ENCODE data around the gene USP15.
"Not testable (repeated sequence)": the region's sequence is repeated elsewhere in the genome, so short reads cannot be mapped to it uniquely, and the experiment has no call there.

USP15 gene

DNA sequence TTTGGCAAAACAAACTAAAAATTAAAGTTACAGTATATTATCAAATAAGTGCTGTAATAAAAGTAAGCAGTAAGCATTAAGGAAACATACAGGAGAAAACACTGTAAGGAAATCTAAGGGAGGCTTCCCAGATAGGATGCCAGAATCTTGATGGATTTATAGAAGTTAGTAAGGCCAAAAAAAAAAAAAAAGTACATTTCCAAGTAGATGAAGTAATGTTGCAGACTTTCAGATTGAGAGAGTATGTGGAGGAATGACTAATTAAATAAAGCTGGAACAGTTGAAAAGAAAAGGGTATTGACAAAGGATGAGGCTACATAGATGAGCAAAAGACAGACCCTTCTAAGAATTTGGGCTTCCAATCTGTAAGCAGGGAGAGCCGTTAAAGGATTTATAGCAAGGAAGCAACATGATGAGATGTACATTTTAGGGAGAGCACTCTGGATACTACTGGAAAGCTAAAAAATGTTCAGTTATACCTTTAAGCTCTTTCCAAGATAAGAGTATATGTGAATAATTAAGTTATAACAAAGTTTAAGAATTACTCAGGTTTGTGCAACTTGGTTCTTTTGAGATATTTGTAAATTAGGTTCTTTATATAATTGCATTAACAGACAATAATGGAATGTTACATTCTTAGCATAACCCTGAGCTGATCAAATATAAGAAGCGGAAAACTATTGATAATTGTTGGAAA is 119.0 kb downstream of the USP15 start:
- DNase-seq, result no peak

DNA sequence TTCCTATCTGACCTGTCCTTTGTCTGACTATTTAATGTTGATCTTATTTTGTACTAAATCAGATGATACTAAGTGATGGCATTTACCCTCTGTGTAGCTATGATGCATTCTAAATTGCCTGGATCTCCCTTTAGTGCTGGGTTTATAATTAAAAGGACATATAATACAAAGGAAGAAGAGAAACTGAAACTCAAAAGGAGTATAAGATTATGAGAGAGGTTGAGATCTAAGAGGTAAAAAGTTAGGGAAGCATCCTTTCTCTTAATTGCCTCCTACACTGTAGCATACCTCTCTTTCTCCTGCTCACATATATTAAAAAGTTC is 119.5 kb downstream of the USP15 start:
- DNase-seq, result no peak

GRCh38 chr12:62382526-62382925 is 122.3 kb downstream of the USP15 start:
- DNase-seq, result no peak

DNA sequence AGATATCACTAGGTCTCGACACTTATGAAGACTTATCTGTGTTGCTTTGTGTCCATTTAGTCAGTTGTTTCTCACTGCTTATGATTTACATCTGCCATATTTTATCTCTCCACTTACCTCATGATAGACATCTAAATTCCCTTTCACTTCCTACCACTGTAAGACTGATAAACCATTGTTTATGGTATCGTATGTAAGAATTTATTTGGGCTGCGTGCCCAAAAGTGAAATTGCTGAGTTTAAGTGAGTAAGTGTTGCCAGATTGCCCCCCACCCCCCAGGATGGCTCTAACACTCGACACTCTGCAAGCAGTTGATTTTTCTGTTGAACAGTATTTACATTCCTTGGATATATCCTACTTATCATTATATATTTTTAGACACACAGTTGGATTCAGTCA is 136.5 kb downstream of the USP15 start:
- no peak for DNase-seq

DNA sequence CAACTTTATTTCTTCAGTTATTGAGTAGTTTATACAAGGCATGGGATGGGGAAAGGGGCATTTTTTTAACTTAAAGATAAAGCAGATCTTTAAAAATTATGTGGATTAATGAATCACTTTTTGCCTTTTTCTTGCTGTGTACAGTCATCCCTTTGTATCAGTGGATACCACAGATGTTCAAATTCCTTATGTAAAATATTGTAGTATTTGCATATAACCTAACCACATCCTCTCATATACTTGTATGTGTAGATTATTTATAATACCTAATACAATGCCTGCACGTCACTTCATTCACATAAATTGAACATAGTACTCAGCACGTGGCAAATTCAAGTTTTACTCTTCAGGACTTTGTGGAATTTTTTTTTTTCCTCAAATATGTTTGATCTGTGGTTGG is 139.9 kb downstream of the USP15 start:
- no peak for DNase-seq

DNA sequence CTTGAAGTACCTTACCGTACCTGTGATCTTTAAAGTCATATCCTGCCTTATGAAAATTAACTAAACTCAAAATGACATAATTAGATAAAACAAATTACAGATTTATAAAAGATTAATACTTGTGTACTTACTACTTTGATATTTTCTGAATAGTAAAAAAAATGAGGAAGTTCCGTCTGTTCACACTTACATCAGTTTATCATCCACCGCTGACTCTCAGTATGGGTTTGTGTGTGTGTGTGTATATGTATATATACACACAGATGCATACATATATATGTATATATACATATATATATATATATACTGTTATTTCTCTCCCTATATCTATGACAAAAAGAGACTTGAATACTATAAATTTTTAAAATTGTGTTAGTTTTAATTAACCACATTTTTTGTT is 141.4 kb downstream of the USP15 start:
- DNase-seq, result no peak

DNA sequence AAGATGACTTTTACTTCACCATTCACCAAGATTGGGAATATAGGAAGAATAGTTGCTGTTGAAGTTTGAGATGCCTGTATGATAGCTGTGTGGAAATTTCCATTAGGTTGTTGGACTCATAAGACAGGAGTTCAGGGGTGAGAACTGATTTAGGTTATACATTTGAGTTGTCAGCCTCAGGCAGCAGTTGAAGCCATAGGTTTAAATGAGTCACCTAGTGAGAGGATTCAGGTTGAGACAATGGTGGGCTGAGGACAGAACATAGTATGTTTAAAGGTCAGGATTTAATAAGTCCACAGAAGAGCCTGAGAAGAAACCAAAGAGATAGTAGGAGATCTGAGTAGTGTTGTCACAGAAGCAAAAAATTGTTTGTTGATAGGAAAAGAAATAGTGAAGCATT is 142.8 kb downstream of the USP15 start:
- DNase-seq, result no peak

DNA sequence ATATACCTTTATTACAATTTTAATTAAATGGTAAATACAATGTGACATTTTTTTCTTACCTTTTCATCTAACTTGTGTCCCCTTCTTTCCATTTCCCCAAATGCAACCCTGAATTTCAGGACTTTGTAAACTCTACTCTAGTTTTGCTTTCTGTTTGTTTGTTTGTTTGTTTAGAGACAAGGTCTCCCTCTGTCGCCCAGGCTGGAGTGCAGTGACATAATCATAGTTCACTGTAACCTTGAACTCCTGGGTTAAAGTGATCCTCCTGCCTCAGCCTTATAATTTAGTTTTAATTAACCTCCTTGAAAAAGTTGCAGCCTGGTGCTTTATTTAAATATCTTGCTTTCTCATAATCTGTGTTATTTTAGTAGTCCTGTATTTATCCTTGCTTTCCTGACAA is 147.4 kb downstream of the USP15 start:
- DNase-seq, result no peak

DNA sequence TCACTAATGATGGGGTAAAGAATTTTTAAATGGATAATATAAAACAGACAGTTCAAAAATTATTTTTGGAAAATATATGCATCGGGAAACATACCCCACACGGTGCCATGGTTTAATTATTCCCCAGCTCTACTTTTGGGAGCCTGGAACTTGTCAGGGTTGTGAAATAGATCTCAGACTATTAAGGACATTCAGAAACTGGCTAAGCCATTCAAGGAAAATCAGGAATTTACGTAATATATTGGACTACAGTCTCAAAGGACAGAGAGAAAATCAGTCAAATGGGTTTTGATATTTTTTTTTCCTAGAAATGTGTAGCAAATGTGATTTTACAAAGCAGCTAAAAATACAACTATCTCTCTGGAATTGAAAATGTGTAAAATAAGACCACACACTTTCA is 148.9 kb downstream of the USP15 start:
- no peak for DNase-seq

- DNase-seq, result no peak
Observed at GRCh38 chr12:62414180-62414579, 154.0 kb downstream of the USP15 start.

DNA sequence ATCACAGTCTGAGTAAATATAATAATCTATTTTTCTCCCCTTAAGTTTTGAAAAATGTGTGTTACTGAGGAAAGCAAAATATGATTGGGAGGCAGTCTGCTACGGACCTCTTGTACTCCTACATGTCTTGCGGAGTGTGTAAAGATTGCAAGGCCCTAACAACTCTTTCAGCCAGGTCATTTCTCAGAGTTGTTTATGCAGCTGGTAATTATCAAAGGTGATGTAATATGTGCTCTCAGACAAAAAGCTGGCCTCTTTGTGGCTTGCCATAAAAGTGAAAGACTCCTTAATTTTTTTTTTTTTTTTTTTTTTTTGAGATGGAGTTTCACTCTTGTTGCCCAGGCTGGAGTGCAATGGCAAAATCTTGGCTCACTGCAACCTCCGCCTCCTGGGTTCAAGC is 165.9 kb downstream of the USP15 start:
- peak; percentile 7 for DNase-seq

GRCh38 chr12:62429457-62429856 is 169.3 kb downstream of the USP15 start:
- no peak for DNase-seq

DNA sequence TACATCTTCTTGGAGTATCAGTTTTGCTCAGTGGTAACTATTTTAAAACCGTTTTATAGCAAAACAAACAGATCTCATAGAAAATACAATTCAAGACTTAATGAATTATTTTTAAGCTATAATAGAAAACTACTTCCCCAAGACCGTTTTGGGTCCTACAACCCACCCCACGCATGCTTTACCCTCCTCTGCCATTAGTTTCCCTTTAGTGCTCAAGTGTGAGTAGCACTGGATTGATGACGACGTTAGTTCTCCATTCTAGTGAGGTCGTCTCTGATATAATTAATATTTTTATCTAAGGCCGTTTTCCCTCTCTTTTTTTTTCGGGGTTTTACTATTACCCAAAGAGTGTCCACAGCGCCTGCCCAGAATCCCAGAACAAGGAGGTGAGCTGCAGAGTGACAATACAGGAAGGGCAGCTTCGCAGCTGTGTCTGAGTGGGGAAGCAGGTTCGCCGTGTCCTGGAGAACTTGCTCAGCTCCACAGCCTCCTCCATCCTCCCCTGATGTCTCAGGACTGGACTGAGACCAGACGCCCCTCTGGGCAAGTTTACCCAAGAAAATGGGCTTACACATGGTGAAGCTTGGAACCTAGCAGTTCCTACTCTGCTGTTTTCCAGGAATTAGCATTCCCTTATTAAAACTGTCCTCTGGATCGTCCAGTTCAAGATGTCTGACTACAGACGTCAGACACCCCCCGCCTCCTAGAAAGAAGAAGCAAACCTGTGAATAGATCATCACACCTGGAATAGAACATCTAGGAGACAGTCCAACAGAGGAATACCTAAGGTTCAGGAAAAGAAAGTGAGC is 174.5 kb downstream of the USP15 start:
- peak; percentile 59 for DNase-seq

DNA sequence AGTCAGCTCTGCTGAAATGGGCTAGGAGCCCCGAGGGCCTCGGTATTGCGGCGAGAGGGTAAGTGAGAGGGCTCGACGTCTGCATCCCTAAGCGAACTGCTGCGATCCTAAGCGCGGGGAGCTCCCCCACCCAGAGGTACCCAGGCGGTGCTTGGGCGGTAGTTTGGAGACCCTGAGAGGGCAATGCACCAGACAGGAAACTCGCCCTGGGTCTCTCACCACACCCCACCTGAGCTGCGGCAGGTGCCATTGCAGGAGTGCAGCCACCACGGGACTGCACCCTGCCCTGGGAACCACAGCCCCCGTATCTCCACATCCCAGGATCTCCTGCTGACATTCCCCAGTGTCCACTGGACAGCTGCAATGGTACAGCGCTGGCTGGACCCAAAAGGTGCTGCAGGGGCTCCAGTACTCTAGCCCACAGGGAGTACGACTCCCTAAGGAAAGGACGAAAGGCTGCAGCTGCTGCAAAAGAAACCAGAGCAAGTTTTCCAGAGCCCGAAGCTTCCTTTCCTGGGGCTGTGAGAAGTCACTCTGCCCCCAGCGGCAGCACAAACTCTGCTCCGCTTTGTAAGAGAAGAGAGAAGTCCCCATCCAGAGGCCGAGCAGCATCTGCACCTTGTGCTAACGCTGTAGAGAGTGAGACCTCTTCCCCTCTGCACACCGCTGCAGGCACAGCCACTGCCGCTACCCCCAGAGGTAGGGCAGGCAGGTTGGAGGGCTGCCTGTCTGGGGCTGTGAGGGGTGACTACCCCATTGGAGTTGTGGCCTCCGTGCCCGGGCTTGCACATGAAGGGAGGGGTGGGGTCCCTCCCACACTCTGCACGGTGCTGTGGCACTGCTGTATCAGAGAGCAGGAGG is 175.3 kb downstream of the USP15 start:
- peak; percentile 79 for DNase-seq

DNA sequence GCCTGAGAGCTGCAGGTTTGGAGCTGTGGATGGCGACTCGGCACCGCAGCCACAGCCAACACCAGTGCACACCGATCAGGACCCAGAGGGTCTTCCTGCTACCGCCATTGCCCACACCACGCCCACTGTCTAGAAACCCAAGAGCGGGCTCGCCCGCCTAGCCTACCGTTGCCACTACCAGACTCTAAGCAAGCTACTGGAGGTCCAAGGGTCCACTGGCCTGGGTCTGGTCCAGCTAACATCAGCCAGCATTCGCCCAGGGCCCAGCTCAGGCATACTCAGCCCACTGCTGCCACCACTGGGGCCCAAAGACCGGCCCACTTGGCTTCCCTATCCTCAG is 175.9 kb downstream of the USP15 start:
- no peak for DNase-seq

DNA sequence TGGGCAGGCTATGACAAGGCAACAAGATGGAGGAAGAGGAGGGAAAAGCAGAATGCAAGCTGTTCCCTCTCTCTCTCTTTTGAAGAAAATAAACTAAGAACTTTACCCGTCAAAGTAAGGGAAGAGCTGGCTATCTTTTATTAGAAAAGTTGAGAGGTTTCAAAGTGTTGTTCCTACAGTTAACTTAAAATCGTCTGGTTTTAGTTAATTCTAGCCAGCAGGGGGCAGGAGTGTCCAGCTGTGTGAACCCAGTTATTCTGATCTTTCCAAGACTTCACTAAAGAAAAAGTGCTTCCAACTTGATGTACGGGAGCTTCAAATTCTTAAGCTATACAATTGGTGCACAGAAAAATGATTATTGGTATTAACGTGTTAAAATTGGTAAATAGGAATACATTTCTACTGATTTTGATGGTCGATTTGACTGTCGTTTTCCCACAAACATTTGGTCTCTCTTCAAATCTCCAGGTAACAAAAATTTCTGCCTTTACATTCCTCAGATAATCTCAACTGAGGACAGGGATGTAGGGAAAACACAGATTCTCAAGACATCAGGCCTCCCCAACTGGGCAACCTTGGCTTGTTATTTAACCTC is 178.0 kb downstream of the USP15 start:
- DNase-seq, result peak; percentile 63

GRCh38 chr12:62446754-62447452 is 186.7 kb downstream of the USP15 start:
- DNase-seq, result no peak

GRCh38 chr12:62448436-62448835 is 188.2 kb downstream of the USP15 start:
- no peak for DNase-seq

DNA sequence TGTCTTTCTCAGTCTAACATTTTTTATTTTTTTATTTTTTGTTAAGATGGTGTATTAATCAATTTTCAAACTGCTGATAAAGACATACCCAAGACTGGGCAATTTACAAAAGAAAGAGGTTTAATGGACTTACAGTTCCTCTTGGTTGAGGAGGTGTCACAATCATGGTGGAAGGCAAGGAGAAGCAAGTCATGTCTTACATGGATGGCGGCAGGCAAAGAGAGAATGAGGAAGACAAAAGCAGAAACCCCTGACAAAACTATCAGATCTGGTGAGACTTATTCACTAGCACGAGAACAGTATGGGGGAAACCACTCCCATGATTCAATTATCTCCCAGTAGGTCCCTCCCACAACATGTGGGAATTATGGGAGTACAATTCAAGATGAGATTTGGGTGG is 195.2 kb downstream of the USP15 start:
- DNase-seq, result not testable (repeated sequence)

DNA sequence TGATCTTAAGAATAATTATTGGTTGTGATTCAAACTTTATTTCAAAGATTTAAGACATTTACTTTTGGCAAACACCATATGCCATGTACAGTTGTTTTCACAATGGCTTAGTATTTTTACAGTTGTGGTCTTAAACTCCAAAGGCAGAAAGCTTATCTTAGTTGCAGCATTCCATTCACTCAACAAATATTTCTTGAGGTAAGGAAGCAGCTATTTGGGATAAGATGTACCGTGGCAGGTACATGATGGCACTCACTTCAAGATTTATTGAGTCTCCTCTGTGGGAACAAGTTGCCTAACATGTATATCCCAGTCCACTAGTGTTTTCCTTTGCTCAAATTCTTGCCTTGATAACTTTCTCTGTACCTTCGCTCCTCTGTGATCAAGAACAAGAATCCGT is 198.4 kb downstream of the USP15 start:
- no peak for DNase-seq

GRCh38 chr12:62459976-62460375 is 199.8 kb downstream of the USP15 start:
- DNase-seq, result no peak

- not testable (repeated sequence) for DNase-seq
Observed at GRCh38 chr12:62461171-62461837, 201.1 kb downstream of the USP15 start.

Measured in NCI-H69 (cell line).